GM18867 (cell line): Measurements from ENCODE around the gene NMUR1.
A peak's percentile ranks its signal among the peaks of the same experiment; 100 is the strongest.

ENCODE experiments used
- ATAC-seq: cut with Tn5 transposase; IDR thresholded peaks from one replicate; pipeline ENCODE4 v1.9.1; 2021; ENCODE audit warnings: mild to moderate bottlenecking, moderate library complexity; ENCODE audit not compliant: unreplicated experiment

NMUR1 gene

DNA sequence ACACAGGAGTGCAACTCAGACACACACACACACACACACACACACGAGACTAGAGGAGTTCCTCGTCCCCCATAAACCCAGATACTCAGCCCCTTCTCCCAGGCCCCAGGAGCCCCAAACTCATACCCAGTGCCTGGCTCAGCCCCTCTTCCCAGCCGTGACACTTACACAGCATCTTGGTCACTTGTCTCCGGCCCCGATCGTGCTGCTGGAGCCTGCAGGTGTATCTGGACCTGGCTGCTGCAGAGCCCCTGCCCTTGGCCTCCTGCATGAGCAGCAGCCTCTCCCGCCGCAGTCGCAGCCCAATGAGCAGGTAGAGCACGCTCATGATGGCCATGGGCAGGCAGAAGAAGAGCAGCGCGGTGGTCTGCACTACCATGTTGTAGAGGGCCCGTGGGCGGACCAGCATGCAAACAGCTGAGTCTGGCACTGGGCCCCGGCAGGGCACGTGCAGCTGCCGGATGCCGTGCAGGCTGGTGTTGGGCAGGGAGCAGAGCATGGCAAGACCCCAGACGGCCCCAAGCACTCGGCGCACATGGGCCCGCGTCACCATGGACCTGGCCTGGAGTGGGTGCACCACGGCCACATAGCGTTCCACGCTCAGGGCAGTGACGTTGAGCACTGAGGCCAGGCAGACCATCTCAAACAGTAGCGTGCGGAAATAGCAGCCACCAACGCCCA is 2.1 kb downstream of the NMUR1 start:
- ATAC-seq = no peak

DNA sequence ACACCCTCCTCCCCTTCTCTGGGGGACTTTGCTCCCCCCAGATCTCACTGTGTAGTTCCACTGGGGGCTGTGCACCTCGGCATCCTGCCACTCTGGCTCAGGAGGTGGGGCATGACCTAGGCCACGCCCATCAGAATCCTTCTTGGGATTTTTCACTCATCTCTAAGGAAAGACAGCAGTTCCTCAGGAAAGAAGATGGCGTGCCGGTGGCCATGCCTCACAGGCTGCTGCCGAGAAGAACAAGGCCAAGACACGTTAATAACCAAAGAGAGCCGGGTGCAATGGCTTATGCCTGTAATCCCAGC is 3.2 kb downstream of the NMUR1 start:
- ATAC-seq = no peak

DNA sequence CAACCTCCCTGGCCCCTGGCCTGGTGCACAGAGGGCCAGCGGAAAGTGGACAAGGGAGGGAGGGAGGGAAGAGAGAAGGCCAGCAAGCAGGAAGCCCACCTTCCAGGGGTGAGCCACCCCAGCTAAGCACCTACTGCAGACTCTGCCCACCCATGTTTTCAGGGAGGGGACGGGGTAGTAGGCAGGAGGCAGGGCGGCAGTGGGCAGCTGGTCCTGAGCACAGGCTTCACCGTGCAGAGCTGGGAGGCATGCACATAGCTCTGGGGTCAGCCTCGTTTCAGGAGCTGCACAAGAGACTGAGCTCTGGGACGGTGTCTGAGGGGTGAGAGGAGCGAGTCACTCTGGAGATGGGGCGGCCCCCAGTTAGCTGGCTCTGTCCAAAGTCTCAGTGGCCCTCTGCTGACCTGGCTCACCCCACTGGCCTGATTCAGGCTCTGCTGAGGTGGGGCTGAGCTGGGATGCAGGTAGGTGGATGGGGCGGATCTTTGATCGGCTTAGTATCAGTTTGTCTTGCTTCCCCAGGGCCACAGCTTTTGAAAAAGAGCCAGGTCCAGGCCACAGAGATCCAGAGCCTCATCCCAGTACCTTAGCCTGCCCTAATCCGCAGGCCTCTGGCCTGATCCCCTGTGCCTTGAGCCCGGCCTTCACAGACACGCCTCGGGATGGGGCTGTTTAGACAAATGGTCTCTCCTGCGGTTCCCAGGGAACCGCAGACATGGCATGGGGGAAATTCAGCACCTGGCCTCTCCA is 3.7 kb downstream of the NMUR1 start:
- ATAC-seq = no peak

DNA sequence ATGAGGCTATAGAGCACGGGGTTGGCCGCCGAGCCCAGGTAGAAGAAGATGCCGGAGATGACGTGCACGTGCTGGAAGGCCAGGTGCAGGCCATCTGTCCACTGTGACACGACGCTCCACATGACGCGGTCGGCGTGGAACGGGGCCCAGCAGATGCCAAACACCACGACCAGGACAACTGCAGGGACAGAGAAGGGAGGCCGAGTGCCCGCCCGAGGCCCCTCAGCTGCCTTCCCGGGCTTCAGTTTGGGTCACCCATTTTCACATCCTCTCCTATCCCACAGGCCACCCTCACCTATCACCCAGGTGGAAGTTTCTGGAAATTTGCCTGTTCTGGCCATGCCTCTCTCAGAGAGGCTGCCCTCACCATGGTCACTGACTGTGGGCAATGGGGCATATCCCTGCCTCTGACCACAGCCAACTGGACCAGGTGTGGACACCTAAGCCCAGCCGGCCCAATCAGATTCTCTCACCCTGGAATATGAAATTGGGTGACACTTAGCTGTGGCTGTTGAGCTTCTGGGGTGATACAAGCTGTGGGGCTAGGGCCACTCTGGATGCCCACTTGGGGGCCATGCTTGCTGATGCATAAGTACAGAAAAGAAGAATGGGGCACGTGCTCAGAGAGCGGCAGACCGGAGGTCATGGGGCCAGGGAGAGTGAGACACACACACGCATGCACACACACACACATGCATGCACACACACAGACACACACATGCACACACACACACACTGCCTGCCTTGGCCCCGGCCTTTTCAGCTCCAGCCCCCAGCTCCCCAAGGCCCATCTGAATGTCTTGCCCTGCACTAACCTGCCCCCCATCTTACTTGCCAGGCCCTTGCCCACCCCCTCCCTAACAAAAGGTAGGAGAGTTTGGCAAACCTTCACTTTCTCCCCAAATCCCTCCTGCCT is 4.7 kb downstream of the NMUR1 start:
- no peak for ATAC-seq

DNA sequence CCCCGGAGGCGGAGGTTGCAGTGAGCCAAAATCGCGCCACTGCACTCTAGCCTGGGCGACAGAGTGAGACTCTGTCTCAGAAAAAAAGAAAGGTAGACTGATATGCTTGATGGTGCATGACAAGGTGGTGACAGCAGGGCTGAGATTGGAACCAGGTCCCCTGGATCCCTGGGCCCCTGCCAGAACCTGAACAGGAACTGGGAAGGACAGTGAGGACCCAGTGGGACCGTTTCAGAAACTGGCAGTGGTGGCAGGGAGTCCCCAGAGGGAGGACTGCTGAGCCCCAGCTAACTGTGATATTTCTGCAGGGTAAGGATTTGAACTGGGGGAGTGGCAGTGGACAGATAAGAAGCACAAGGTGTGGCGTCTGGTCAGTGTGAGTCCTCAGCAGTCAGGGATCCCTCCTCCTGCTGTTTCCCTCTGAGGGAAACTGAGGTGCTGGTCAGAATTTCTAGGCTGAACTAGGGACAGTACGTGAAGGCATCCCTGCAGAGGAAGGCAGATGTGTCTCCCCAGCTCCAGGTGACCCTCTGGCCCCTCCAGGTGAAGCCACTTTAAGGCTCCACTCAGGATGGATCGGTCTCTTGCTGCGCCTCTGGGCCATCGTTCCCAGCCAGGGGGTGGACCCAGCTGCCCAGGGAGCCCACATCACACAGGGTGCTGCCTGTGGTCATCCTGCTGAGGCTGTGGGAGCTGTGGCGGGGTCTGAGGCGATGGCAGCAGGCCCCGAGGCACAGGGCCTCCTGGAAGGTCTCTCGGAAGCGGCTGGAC is 5.6 kb downstream of the NMUR1 start:
- no peak for ATAC-seq

DNA sequence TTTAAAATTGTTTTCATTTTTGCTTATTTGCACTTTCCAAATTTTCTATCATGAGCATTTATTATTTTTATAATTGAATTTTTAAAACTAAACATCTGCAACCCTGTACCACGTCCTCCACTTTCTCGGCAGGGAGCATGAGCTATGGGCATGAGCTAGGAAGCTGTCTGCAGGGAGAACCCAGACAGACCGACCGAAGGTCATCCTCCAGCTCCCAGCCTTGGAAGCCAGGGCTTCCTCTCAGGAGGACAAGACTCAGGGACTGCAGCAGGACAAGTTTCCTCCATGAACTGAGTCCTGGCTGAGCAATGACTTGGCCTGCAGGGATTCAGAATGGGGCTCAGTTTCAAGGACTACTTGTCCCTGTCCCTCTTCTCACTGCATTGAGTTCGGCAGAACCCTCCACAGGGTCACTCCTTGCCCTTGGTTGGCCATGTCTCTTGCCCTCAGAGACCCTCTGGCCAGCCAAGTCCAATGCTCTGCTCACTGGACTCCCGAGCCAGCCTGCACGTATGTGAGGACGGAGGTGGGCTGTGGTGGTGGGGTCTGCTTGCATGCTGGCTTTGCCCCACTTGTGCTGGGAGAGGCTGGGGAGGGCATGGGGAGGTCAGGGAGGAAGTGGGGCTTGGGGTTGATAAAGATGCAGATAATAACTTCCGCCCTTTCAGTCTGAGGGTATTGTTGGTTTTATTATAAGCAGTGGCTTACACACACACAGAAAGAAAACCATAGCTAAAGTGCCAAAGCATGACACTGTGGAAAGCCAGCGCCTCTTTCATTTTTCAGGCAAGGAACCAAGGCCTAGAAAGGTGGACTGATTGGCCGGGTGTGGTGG is 6.6 kb downstream of the NMUR1 start:
- no peak for ATAC-seq

DNA sequence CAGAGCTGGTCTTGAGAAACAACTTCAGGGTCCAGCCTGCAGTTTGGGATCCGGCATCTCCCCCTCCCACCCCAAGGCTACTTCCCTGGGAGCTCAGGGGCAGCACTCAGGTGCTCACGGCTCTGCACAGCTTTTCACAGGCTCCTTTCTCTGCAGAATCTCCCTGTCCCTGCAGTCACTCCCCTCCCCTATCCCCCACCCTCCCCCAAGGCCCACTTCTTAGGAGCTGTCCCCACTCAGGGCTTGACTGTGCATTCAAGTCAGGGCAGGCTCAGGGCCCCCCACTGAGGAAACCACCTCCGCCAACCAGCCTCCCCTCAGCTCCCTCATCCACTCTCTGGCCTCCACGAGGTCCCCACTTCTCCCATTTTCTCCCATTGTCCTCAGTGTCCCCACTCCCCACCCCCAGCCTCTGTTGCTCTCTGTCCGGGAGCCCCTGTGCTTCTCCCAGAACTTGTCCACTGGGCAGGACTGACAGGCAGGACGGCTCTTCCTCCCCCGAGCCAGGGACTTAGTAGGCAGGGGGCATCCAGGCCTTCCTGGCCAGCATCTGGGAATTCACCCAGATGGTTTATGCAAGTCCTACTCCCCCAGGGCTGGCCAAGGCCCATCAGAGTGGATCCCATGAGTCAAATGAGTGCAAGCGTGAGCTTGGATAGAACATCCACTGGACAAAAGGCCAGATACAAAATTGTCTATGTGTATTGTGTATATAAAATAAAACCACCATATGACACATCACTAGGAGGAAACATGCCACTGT is 7.6 kb downstream of the NMUR1 start:
- no peak for ATAC-seq

DNA sequence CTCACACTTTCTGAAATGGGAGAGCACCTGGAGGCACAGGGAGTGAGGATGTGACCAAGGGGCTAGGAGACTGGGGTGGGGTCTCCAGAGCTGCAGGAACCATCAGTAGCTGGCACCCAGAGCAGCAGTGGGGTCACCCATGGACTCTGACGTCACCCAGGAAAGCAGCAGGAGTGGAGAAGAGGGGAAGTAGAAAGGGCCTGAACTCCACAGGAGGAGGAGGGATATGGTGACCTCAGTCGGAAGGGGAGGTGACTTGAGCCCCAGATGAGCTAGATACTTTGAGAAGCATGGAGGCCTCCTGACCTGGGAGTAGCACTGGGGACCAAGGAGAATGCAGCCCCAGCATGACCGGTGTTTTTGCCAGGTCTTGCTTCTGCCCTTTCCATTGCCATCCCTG is 8.8 kb downstream of the NMUR1 start:
- no peak for ATAC-seq

- no peak for ATAC-seq
Observed at GRCh38 chr2:231519975-231520555, 10.2 kb downstream of the NMUR1 start.

- ATAC-seq = no peak
Observed at GRCh38 chr2:231518771-231519170, 11.5 kb downstream of the NMUR1 start.

GRCh38 chr2:231515603-231516002 is 14.6 kb downstream of the NMUR1 start:
- no peak for ATAC-seq

DNA sequence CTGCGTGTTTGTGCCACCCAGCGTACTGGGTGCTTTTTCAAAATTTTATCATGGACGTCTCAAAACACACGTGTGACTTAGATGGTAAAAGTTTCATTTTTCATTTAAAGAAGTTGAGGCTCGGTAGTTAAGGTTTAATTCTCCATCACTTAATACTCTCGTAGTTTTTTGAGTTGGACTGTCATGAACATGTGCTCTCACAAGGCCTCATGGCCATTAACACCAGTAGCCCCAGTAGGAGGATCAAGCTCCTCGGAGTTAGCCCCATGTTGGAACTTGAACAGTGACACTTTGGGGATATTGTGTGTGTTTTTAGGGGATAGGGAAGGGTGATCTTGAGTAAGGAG is 15.3 kb downstream of the NMUR1 start:
- ATAC-seq = no peak

- ATAC-seq = peak; percentile 97
Observed at GRCh38 chr2:231514225-231514950, 15.9 kb downstream of the NMUR1 start.

- no peak for ATAC-seq
Observed at GRCh38 chr2:231513746-231514224, 16.5 kb downstream of the NMUR1 start.

DNA sequence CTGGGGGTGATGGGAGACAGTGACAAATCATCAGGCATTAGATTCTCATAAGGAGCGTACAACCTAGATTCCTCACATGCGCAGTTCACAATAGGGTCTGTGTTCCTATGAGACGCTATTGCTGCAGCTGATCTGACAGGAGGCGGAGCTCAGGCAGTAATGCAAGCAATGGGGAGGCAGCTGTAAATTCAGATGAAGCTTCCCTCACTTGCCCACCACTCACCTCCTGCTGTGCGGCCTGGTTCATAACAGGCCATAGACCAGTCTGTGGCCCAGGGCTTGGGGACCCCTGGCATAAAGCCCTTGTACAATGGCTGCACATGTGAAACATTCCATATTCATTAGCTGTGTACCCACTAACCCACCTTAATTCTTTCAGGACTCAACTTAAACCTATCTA is 18.0 kb downstream of the NMUR1 start:
- ATAC-seq = no peak

- ATAC-seq = no peak
Observed at GRCh38 chr2:231503766-231504165, 26.5 kb downstream of the NMUR1 start.

GRCh38 chr2:231502596-231502995 is 27.6 kb downstream of the NMUR1 start:
- no peak for ATAC-seq

GRCh38 chr2:231497651-231498050 is 32.6 kb downstream of the NMUR1 start:
- ATAC-seq = no peak
